HG02885 (cell line): ENCODE results near the gene PPM1J.
"Not testable (repeated sequence)": the region's sequence is repeated elsewhere in the genome, so short reads cannot be mapped to it uniquely, and the experiment has no call there.

Source experiments
- ATAC-seq: cut with Tn5 transposase; IDR thresholded peaks from one replicate; pipeline ENCODE4 v1.9.1; 2021; ENCODE audit warnings: mild to moderate bottlenecking; ENCODE audit not compliant: unreplicated experiment, poor library complexity

Gene PPM1J

GRCh38 chr1:112722601-112723510 is 7.7 kb upstream of the PPM1J start:
- ATAC-seq = no peak

- ATAC-seq = no peak
Observed at GRCh38 chr1:112721966-112722524, 6.9 kb upstream of the PPM1J start.

- not testable (repeated sequence) for ATAC-seq
Observed at GRCh38 chr1:112721294-112721693, 6.2 kb upstream of the PPM1J start.

GRCh38 chr1:112720800-112721199 is 5.7 kb upstream of the PPM1J start:
- no peak for ATAC-seq

GRCh38 chr1:112719706-112720105 is 4.6 kb upstream of the PPM1J start:
- ATAC-seq = no peak

GRCh38 chr1:112718691-112719418 is 3.7 kb upstream of the PPM1J start:
- ATAC-seq = peak; percentile 20

- ATAC-seq = no peak
Observed at GRCh38 chr1:112717263-112717873, 2.2 kb upstream of the PPM1J start.

- peak; percentile 32 for ATAC-seq
Observed at GRCh38 chr1:112716133-112716720, 1.1 kb upstream of the PPM1J start.

GRCh38 chr1:112714313-112715263 is 544 bp downstream of the PPM1J start:
- no peak for ATAC-seq

- no peak for ATAC-seq
Observed at GRCh38 chr1:112713466-112714312, 1.4 kb downstream of the PPM1J start.

GRCh38 chr1:112712701-112713128 is 2.4 kb downstream of the PPM1J start:
- no peak for ATAC-seq

GRCh38 chr1:112712191-112712590 is 2.9 kb downstream of the PPM1J start:
- ATAC-seq = no peak

- no peak for ATAC-seq
Observed at GRCh38 chr1:112711670-112712069, 3.5 kb downstream of the PPM1J start.

GRCh38 chr1:112711041-112711440 is 4.1 kb downstream of the PPM1J start:
- no peak for ATAC-seq

GRCh38 chr1:112710586-112710985 is 4.5 kb downstream of the PPM1J start:
- no peak for ATAC-seq

GRCh38 chr1:112710159-112710558 is 5.0 kb downstream of the PPM1J start:
- no peak for ATAC-seq

GRCh38 chr1:112708489-112708888 is 6.6 kb downstream of the PPM1J start:
- no peak for ATAC-seq

GRCh38 chr1:112708002-112708448 is 7.1 kb downstream of the PPM1J start:
- ATAC-seq = no peak
